Activated CD4-positive, alpha-beta memory T cell treated with anti-CD3 and anti-CD28 coated beads for 36 hours (primary cell): ENCODE data around the gene FAM227B. TPM values are rescaled to one million over a fixed set of nuclear protein-coding genes. Genes with fewer than 3 reads are reported as not detected.
"Not testable (repeated sequence)": the region's sequence is repeated elsewhere in the genome, so short reads cannot be mapped to it uniquely, and the experiment has no call there.

ENCODE experiments used
- CTCF ChIA-PET: fragments of 350-600 bp; sonication (Branson Sonifier 250); formaldehyde crosslinking; loops from one replicate; lab custom pipeline; 2021; ENCODE audit warnings: antibody characterized with exemption, inconsistent platforms; lab: Charles Lee
- POLR2A ChIA-PET: fragments of 350-600 bp; sonication (Branson Sonifier 250); formaldehyde crosslinking; loops from one replicate; lab custom pipeline; 2021; ENCODE audit warnings: antibody characterized with exemption; lab: Charles Lee
- DNase-seq: peaks from one replicate; pipeline ENCODE4 v3.0.0-alpha.2; 2020
- H3K27ac Mint-ChIP-seq: one replicate; pipeline ENCODE4 v1.8.0; 2021; ENCODE audit warnings: mixed read lengths
- H3K27me3 Mint-ChIP-seq: one replicate; pipeline ENCODE4 v1.8.0; 2021; ENCODE audit warnings: mixed read lengths
- H3K36me3 Mint-ChIP-seq: one replicate; pipeline ENCODE4 v1.8.0; 2021; ENCODE audit warnings: mixed read lengths
- H3K4me1 Mint-ChIP-seq: one replicate; pipeline ENCODE4 v1.8.0; 2021; ENCODE audit warnings: low read depth, mixed read lengths
- H3K4me3 Mint-ChIP-seq: one replicate; pipeline ENCODE4 v1.8.0; 2021; ENCODE audit warnings: mild to moderate bottlenecking, mixed read lengths
- H3K9me3 Mint-ChIP-seq: one replicate; pipeline ENCODE4 v1.8.0; 2021; ENCODE audit warnings: mixed read lengths
- intact Hi-C: fragments of 100-400 bp; cut with micrococcal nuclease; formaldehyde crosslinking; loops from one replicate; pipeline ENCODE4 v1.15.1; 2023
- total RNA-seq, 2 experiments: library from RNA; stranded (reverse); gene quantifications; one replicate each; pipeline ENCODE4 v1.2.3, GENCODE V29; 2021

FAM227B gene
- total RNA-seq, 2 experiments from 2014 or later = 2.8 to 3.8 TPM

DNA sequence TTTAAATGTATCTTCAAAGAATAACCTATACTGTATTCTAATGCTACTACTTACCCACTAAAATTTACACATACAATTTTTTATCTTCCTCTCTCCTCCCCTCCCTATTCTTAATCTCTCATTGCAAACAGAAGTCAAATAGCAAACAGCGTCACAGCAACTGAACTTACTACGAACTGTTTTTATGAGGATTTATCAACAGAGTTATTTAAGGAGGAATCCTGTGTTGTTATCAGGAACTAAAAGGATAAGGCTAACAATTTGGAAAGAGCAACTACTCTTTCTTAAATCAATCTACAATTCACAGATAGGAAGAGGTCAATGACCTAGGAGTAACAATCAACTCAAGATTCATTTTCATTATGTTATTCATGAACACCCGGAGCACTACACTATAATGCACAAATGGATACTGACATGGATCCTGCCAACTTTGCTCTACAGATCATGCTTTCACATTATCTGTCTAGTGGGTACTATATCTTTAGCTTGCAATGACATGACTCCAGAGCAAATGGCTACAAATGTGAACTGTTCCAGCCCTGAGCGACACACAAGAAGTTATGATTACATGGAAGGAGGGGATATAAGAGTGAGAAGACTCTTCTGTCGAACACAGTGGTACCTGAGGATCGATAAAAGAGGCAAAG lies 196.6 kb downstream of the FAM227B start:
- ChIA-PET POLR2A (no interaction called here), CTCF (interaction anchor here (1.6 to 4.9 kb wide), 2 partner anchors 10 to 188 kb away, joined by 6 to 69 read pairs; no protein-coding TSS in a partner anchor)
- Mint-ChIP-seq H3K27me3 (no peaks in the 10 kb centered on the region), H3K27ac (no peak overlapping the region), H3K4me3 (no peak overlapping the region), H3K36me3 (no peaks in the 10 kb centered on the region), H3K9me3 (no peaks in the 10 kb centered on the region), H3K4me1 (peaks cover 3% of the 10 kb centered on the region)
- intact Hi-C loops = loop anchor here (2.0 to 5.0 kb wide), 2 partner anchors 377 to 718 kb away; partner anchors contain the start of gene SECISBP2L
- DNase-seq = no peak

DNA sequence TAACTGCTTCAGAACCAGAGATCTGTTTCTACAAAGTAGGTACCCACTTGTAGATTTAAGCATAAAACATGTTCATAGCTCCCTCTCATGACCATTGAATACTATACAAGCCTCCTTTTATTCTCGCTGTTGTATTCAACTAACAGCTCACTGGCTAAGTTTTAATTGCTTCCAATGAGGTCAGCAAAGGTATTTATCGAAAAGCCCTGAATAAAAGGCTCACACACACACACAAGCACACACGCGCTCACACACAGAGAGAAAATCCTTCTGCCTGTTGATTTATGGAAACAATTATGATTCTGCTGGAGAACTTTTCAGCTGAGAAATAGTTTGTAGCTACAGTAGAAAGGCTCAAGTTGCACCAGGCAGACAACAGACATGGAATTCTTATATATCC lies 197.6 kb downstream of the FAM227B start, which contains the start of gene FGF7:
TSS of gene FGF7 (plus strand) at position 222 of the 400 bp plus-strand sequence. CDS start 1,056 bp downstream, outside the sequence.
- no peak for DNase-seq
- POLR2A ChIA-PET = no interaction called here
- Mint-ChIP-seq H3K4me3 (no peak within 1 kb of the TSS), H3K36me3 (no peaks in the 10 kb centered on the region), H3K9me3 (no peaks in the 10 kb centered on the region), H3K27ac (no peak within 1 kb of the TSS), H3K4me1 (peaks cover 3% of the 10 kb centered on the region), H3K27me3 (no peaks in the 10 kb centered on the region)
- CTCF ChIA-PET = interaction anchor here (0.8 to 4.9 kb wide), 10 partner anchors 9 to 722 kb away, joined by 3 to 69 read pairs (median 6); partner anchors contain the start of gene CEP152
- intact Hi-C loops = loop anchor here (2.0 to 5.0 kb wide), 2 partner anchors 376 to 719 kb away; partner anchors contain the start of gene SECISBP2L

GRCh38 chr15:49421991-49422390 lies 198.6 kb downstream of the FAM227B start:
- peak; percentile 27 for DNase-seq
- Mint-ChIP-seq H3K9me3 (no peaks in the 10 kb centered on the region), H3K36me3 (no peaks in the 10 kb centered on the region), H3K4me1 (peaks cover 3% of the 10 kb centered on the region), H3K27ac (peak overlapping the region; percentile 48), H3K4me3 (no peak overlapping the region), H3K27me3 (no peaks in the 10 kb centered on the region)
- ChIA-PET POLR2A (no interaction called here), CTCF (interaction anchor here (0.7 to 4.9 kb wide), 20 partner anchors 8 to 723 kb away, joined by 3 to 69 read pairs (median 4); partner anchors contain the start of gene GALK2)
- intact Hi-C loops = loop anchor here (1.0 to 5.0 kb wide), 4 partner anchors 187 to 720 kb away; partner anchors contain the start of gene SECISBP2L

GRCh38 chr15:49418811-49419210 lies 201.8 kb downstream of the FAM227B start:
- intact Hi-C loops = no loop called here
- Mint-ChIP-seq H3K27ac (no peak overlapping the region), H3K4me3 (no peak overlapping the region), H3K4me1 (peaks cover 3% of the 10 kb centered on the region), H3K9me3 (no peaks in the 10 kb centered on the region), H3K36me3 (no peaks in the 10 kb centered on the region), H3K27me3 (peaks cover 5% of the 10 kb centered on the region)
- CTCF ChIA-PET = no interaction called here
- POLR2A ChIA-PET = no interaction called here
- no peak for DNase-seq

DNA sequence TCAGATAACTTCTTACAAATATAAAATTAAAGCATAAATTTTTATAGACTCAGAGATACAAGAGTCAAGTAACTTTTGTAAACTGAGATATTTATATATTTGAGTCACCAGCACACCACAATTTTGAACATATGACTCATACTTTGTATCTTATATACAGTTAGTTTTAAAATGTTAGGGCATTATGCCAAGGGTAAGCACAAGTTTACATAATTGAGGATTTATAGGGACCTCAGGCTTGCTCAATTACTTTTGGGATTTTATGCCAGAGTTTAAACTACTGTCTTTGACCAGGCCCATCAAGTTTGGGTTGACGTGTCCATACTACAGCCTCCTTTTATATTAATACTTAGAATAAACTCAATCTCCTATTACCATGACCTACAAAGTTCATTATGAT lies 205.0 kb downstream of the FAM227B start:
- intact Hi-C loops = no loop called here
- Mint-ChIP-seq H3K36me3 (no peaks in the 10 kb centered on the region), H3K4me3 (no peak overlapping the region), H3K27me3 (peaks cover 12% of the 10 kb centered on the region), H3K4me1 (no peaks in the 10 kb centered on the region), H3K9me3 (no peaks in the 10 kb centered on the region), H3K27ac (no peak overlapping the region)
- no peak for DNase-seq
- ChIA-PET CTCF (no interaction called here), POLR2A (no interaction called here)

- no peak overlapping the region for H3K4me3 Mint-ChIP-seq
- POLR2A ChIA-PET = interaction anchor here (0.6 kb wide), 1 partner anchor 245 kb away, joined by 3 read pairs; the partner anchor contains the start of gene GALK2
Measured at GRCh38 chr15:49415149-49415548, 205.5 kb downstream of the FAM227B start.

DNA sequence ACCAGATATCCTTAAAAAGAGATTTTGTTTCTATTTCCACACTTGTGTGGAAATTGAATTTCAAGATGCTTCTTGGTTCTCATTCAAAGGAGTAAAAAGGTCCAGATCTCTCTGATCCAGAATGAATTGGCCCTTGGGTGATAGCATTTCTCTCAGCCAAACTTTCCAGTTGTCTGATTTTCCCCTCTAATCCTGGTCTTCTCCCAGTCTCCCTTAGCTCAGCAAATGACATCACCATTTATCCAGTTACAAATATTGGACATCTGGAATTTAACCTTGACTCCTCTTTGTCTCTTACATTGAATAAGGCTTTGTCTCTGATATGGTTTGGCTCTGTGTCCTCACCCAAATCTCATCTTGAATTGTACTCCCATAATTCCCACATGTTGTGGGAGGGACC lies 207.8 kb downstream of the FAM227B start:
- POLR2A ChIA-PET = no interaction called here
- Mint-ChIP-seq H3K27ac (no peak overlapping the region), H3K9me3 (no peaks in the 10 kb centered on the region), H3K4me3 (no peak overlapping the region), H3K4me1 (no peaks in the 10 kb centered on the region), H3K27me3 (peaks cover 16% of the 10 kb centered on the region), H3K36me3 (no peaks in the 10 kb centered on the region)
- no peak for DNase-seq
- CTCF ChIA-PET = interaction anchor here (1.0 kb wide), 1 partner anchor 9 kb away, joined by 3 read pairs; no protein-coding TSS in a partner anchor
- intact Hi-C loops = no loop called here

More at GRCh38 chr15:49415149-49415548, 205.5 kb downstream of the FAM227B start:
- Mint-ChIP-seq H3K27me3 (peaks cover 12% of the 10 kb centered on the region), H3K4me1 (no peaks in the 10 kb centered on the region), H3K9me3 (no peaks in the 10 kb centered on the region), H3K36me3 (no peaks in the 10 kb centered on the region), H3K27ac (no peak overlapping the region)
- CTCF ChIA-PET = interaction anchor here (2.1 kb wide), 1 partner anchor 8 kb away, joined by 6 read pairs; the partner anchor contains the start of gene FGF7
- intact Hi-C loops = no loop called here
- no peak for DNase-seq

- H3K27me3 Mint-ChIP-seq = peaks cover 13% of the 10 kb centered on the region
- H3K4me3 Mint-ChIP-seq = no peak overlapping the region
- DNase-seq = no peak
- POLR2A ChIA-PET = no interaction called here
- H3K36me3 Mint-ChIP-seq = no peaks in the 10 kb centered on the region
- no peak overlapping the region for H3K27ac Mint-ChIP-seq
- intact Hi-C loops = no loop called here
- no peaks in the 10 kb centered on the region for H3K9me3 Mint-ChIP-seq
- H3K4me1 Mint-ChIP-seq = no peaks in the 10 kb centered on the region
- CTCF ChIA-PET = no interaction called here
Measured at GRCh38 chr15:49410641-49411040, 210.0 kb downstream of the FAM227B start.

- no peak for DNase-seq
- Mint-ChIP-seq H3K9me3 (peaks cover 2% of the 10 kb centered on the region), H3K4me1 (no peaks in the 10 kb centered on the region), H3K36me3 (no peaks in the 10 kb centered on the region), H3K27ac (no peak overlapping the region), H3K27me3 (peaks cover 4% of the 10 kb centered on the region), H3K4me3 (no peak overlapping the region)
- POLR2A ChIA-PET = no interaction called here
- CTCF ChIA-PET = no interaction called here
- intact Hi-C loops = no loop called here
Measured at GRCh38 chr15:49406352-49407118, 214.1 kb downstream of the FAM227B start.

DNA sequence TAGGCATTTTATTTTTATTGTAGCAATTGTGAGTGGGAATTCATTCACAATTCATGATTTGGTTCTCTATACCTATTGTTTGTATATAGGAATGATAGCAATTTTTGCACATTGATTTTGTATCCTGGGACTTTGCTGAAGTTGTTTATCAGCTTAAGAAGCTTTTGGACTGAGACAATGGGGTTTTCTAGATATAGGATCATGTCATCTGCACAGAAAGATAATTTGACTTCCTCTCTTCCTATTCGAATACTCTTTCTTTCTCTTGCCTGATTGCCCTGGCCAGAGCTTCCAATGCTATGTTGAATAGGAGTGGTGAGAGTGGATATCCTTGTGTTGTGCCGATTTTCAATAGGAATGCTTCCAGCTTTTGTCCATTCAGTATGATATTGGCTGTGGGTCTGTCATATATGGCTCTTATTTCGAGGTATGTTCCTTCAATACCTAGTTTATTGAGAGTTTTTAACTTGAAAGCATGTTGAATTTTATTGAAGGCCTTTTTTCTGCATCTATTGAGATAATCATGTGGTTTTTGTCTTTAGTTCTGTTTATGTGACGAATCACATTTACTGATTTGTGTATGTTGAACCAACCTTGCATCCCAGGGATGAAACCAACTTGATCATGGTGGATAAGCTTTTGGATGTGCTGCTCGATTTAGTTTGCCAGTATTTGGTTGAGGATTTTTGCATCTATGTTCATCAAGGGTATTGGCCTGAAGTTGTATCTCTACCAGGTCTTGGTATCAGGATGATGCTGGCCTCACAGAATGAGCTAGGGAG lies 217.9 kb downstream of the FAM227B start:
- CTCF ChIA-PET = interaction anchor here (0.9 kb wide), 1 partner anchor 20 kb away, joined by 3 read pairs; the partner anchor contains the start of gene FGF7
- H3K4me3 Mint-ChIP-seq, POLR2A ChIA-PET, H3K27me3 Mint-ChIP-seq, H3K9me3 Mint-ChIP-seq, H3K4me1 Mint-ChIP-seq, H3K36me3 Mint-ChIP-seq, DNase-seq, H3K27ac Mint-ChIP-seq, intact Hi-C loops: not testable (repeated sequence)

GRCh38 chr15:49387471-49387870 lies 233.1 kb downstream of the FAM227B start:
- ChIA-PET POLR2A (no interaction called here), CTCF (interaction anchor here (1.0 kb wide), 1 partner anchor 34 kb away, joined by 3 read pairs; no protein-coding TSS in a partner anchor)
- intact Hi-C loops = no loop called here
- Mint-ChIP-seq H3K27me3 (peaks cover 6% of the 10 kb centered on the region), H3K4me1 (no peaks in the 10 kb centered on the region), H3K9me3 (no peaks in the 10 kb centered on the region), H3K36me3 (no peaks in the 10 kb centered on the region), H3K4me3 (no peak overlapping the region), H3K27ac (no peak overlapping the region)
- DNase-seq = no peak
